Measurements from ENCODE around the gene AUTS2.
"Not testable (repeated sequence)": the region's sequence is repeated elsewhere in the genome, so short reads cannot be mapped to it uniquely, and the experiment has no call there.

The AUTS2 gene

DNA sequence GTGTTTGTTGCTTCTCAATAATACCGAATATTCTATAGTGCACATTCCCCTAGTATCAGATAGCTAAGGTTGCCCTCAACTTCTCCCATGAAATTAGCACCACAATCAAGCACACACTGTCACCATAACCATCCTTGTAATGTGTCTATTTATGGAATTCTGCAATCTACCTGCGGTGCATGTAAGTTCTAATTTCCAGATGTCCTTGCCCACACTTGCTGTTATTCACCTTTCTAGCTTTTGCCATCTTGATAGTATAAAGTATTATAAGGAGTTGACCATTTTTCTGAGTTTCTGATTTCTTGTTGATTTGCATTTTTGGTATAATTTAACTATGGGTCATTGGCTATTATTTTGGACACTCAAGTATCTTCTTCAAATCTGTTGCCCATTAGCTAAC, 1043.6 kb downstream of the AUTS2 start:
- Histone ChIP-seq H3K27ac (no peak overlapping the region), H3K4me3 (ENCODE audit: low read depth, low read length) (no peak overlapping the region), H3K36me3 (no peaks in the 10 kb centered on the region), H3K9me3 (ENCODE audit: severe bottlenecking) (peaks cover 2% of the 10 kb centered on the region), H3K27me3 (ENCODE audit: insufficient read depth, low read depth, severe bottlenecking) (no peaks in the 10 kb centered on the region)
- DNase-seq: no peak
- TF ChIP-seq, protein P1, sequence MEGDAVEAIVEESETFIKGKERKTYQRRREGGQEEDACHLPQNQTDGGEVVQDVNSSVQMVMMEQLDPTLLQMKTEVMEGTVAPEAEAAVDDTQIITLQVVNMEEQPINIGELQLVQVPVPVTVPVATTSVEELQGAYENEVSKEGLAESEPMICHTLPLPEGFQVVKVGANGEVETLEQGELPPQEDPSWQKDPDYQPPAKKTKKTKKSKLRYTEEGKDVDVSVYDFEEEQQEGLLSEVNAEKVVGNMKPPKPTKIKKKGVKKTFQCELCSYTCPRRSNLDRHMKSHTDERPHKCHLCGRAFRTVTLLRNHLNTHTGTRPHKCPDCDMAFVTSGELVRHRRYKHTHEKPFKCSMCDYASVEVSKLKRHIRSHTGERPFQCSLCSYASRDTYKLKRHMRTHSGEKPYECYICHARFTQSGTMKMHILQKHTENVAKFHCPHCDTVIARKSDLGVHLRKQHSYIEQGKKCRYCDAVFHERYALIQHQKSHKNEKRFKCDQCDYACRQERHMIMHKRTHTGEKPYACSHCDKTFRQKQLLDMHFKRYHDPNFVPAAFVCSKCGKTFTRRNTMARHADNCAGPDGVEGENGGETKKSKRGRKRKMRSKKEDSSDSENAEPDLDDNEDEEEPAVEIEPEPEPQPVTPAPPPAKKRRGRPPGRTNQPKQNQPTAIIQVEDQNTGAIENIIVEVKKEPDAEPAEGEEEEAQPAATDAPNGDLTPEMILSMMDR (IDR thresholded peaks at IDR 0.05; ENCODE audit: low read depth, low read length): no peak

- no peak overlapping the region for H3K4me3 ChIP-seq (ENCODE audit: low read depth, low read length)
- H3K27me3 ChIP-seq (ENCODE audit: insufficient read depth, low read depth, severe bottlenecking): no peaks in the 10 kb centered on the region
- TF ChIP-seq, protein P1 (IDR thresholded peaks at IDR 0.05; ENCODE audit: low read depth, low read length): no peak
- peaks cover 2% of the 10 kb centered on the region for H3K9me3 ChIP-seq (ENCODE audit: severe bottlenecking)
- no peaks in the 10 kb centered on the region; the same call in 1 of the 2 replicates for H3K36me3 ChIP-seq
- no peak for DNase-seq
- no peak overlapping the region for H3K27ac ChIP-seq
Measured at GRCh38 chr7:70645279-70645678, 1047.0 kb downstream of the AUTS2 start.

- Histone ChIP-seq H3K27me3 (ENCODE audit: insufficient read depth, low read depth, severe bottlenecking) (no peaks in the 10 kb centered on the region), H3K9me3 (ENCODE audit: severe bottlenecking) (peaks cover 2% of the 10 kb centered on the region), H3K27ac (no peak overlapping the region), H3K36me3 (no peaks in the 10 kb centered on the region; the same call in 1 of the 2 replicates), H3K4me3 (ENCODE audit: low read depth, low read length) (no peak overlapping the region)
- TF ChIP-seq, protein P1 (IDR thresholded peaks at IDR 0.05; ENCODE audit: low read depth, low read length): no peak
- DNase-seq: no peak
Measured at GRCh38 chr7:70645876-70646351, 1047.6 kb downstream of the AUTS2 start.

- Histone ChIP-seq H3K36me3 (no peaks in the 10 kb centered on the region; the same call in 1 of the 2 replicates), H3K9me3 (ENCODE audit: severe bottlenecking) (peaks cover 2% of the 10 kb centered on the region), H3K27ac (no peak overlapping the region), H3K4me3 (ENCODE audit: low read depth, low read length) (no peak overlapping the region), H3K27me3 (ENCODE audit: insufficient read depth, low read depth, severe bottlenecking) (no peaks in the 10 kb centered on the region)
- no peak for DNase-seq
- TF ChIP-seq, protein P1 (IDR thresholded peaks at IDR 0.05; ENCODE audit: low read depth, low read length): no peak
Measured at GRCh38 chr7:70646536-70647248, 1048.4 kb downstream of the AUTS2 start.

- H3K4me3 ChIP-seq (ENCODE audit: low read depth, low read length): no peak overlapping the region
- H3K36me3 ChIP-seq: no peaks in the 10 kb centered on the region; the same call in 1 of the 2 replicates
- H3K27me3 ChIP-seq (ENCODE audit: insufficient read depth, low read depth, severe bottlenecking): no peaks in the 10 kb centered on the region
- DNase-seq: no peak
- TF ChIP-seq, protein P1 (IDR thresholded peaks at IDR 0.05; ENCODE audit: low read depth, low read length): no peak
- no peak overlapping the region for H3K27ac ChIP-seq
- no peaks in the 10 kb centered on the region for H3K9me3 ChIP-seq (ENCODE audit: severe bottlenecking)
Measured at GRCh38 chr7:70647801-70648498, 1049.7 kb downstream of the AUTS2 start.

DNA sequence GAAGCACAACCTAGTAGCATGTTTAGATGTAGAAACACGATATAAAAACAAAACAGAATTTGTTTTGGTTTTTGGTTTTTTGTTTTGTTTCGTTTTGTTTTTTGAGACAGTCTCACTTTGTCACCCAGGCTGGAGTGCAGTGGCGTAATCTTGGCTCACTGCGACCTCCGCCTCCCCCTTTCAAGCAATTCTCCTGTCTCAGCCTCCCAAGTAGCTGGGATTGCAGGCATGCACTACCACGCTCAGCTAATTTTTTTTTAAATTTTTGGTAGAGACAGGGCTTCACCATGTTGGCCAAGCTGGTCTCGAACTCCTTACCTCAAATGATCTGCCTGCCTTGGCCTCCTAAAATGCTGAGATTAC, 1050.2 kb downstream of the AUTS2 start:
- H3K27me3 ChIP-seq (ENCODE audit: insufficient read depth, low read depth, severe bottlenecking); DNase-seq; H3K27ac ChIP-seq; H3K9me3 ChIP-seq (ENCODE audit: severe bottlenecking); H3K36me3 ChIP-seq; H3K4me3 ChIP-seq (ENCODE audit: low read depth, low read length): not testable (repeated sequence)
